HG03558 (cell line): ENCODE data around the gene ATP1B2.

Source experiments
- ATAC-seq: cut with Tn5 transposase; IDR thresholded peaks from one replicate; pipeline ENCODE4 v1.9.1; 2021; ENCODE audit warnings: moderate number of reproducible peaks; ENCODE audit not compliant: unreplicated experiment; ENCODE audit errors: extremely low read depth

The ATP1B2 gene

DNA sequence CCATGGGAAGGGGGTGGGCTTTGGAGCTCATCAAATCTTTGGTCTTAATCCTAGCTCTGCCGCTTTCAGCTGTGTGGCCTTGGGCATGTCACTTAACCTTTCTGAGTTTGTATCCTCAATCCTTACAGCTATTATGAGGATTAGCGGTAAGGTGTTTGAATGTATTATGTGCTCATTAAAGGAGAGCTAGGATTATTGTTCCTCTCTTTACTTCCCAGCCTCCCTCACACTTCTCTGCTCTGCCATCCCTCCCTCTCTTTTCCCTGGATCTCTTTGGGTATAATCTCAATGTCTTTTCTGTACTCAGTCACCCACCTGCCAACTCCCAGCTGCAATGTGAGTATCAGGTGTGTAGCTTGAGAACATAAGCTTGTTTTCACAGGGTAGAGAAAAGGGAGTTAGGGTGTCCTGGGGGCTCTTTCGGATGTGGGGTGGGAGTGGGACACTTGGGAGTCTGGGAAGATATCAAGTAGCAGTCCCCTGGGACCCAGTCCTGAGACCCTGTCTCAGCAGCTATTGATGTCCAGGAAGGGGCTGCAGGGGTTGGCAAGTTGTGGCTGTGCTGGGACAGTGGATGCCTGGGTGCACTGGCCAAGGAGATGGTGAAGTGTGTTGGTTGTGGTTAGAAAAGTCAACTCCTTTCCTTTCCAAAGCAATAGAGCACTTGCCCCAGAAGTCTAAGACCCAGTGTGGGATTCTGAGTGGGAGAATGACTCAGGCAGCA lies 56.1 kb downstream of the ATP1B2 start:
- no peak for ATAC-seq
